Measurements from ENCODE around the gene MVD. TPM values are rescaled to one million over a fixed set of nuclear protein-coding genes. Genes with fewer than 3 reads are reported as not detected.
A peak's percentile ranks its signal among the peaks of the same experiment; 100 is the strongest.

Gene MVD
- total and polyA plus RNA-seq, 3 experiments from 2014 or later = 25.6 to 59.7 (median 58.0) TPM

DNA sequence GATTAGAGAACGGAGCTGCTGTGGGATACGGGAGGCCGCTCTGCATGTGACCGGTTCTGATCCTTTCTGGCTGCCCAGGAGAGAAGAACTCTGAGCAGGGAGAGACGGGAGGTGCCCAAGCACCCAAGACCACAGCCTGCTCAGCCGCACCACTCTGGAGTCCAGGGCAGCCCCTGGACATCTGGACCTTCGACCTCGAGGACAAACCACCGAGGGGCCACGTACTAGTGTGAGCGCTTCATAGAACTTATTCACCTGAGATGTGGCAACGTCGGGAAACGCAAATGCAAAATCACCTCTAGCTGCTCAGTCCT lies 37.4 kb upstream of the MVD start:
- POLR2A ChIA-PET = interaction anchor here (0.7 to 4.2 kb wide), 8 partner anchors 9 to 130 kb away, joined by 3 to 26 read pairs (median 8); partner anchors contain the start of genes CYBA, MVD and ZC3H18
- Histone ChIP-seq H3K36me3 (ENCODE audit: insufficient read depth, low read length) (peaks cover 33% of the 10 kb centered on the region), H3K27ac (ENCODE audit: low read depth, low read length) (peak overlapping the region; percentile 93), H3K4me3 (ENCODE audit: low read length) (peak overlapping the region; percentile 97), H3K27me3 (ENCODE audit: insufficient read depth, low read length, poor library complexity, severe bottlenecking) (no peaks in the 10 kb centered on the region), H3K9me3 (ENCODE audit: low read length) (no peaks in the 10 kb centered on the region), H3K4me1 (ENCODE audit: insufficient read depth, low read length) (peaks cover 76% of the 10 kb centered on the region)
- H3K4me3 Mint-ChIP-seq = peak overlapping the region; percentile 94 to 97 (median 96)
- H3K9me3 Mint-ChIP-seq = no peaks in the 10 kb centered on the region
- H3K27me3 Mint-ChIP-seq = peaks cover 0 to 4% of the 10 kb centered on the region in 2 donors
- DNase-seq = no peak
- peaks cover 37 to 62% (median 53%) of the 10 kb centered on the region in 3 donors for H3K4me1 Mint-ChIP-seq
- H3K27ac Mint-ChIP-seq = peak overlapping the region; percentile 92 to 100 (median 99)
- peaks cover 0 to 86% (median 0%) of the 10 kb centered on the region in 3 donors for H3K36me3 Mint-ChIP-seq
- CTCF ChIA-PET = interaction anchor here (0.8 to 5.9 kb wide), 7 partner anchors 13 to 93 kb away, joined by 3 to 29 read pairs (median 4); no protein-coding TSS in a partner anchor

DNA sequence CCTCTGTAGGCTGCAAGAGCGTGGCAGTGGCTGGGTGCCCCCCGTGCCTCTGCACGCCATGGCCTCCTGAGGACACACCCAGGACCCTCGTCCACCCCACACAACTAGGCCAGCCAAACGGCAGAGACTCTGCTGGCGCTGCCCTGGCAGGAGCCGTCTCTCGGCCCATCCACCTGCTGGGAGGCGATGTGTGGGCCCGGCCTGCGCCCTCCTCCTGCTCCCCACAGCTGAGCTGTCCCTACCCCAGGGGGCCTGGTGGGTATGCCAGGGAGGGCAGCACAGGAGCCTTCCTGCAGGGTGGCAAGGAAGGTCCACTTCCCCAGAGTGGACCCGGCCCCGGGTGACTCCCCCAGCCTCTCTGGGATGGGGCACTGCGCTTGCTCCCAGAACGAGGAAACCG lies 36.3 kb upstream of the MVD start:
- peaks cover 0 to 82% (median 0%) of the 10 kb centered on the region in 3 donors for H3K36me3 Mint-ChIP-seq
- H3K27ac Mint-ChIP-seq = peak overlapping the region in 2 of 8 donors; percentile 99
- H3K27me3 Mint-ChIP-seq = peaks cover 0 to 4% of the 10 kb centered on the region in 2 donors
- no peaks in the 10 kb centered on the region for H3K9me3 Mint-ChIP-seq
- H3K4me1 Mint-ChIP-seq = peaks cover 26 to 60% (median 46%) of the 10 kb centered on the region in 3 donors
- peaks cover 33% of the 10 kb centered on the region for H3K36me3 ChIP-seq (ENCODE audit: insufficient read depth, low read length)
- ChIA-PET CTCF (interaction anchor here (5.9 kb wide), 1 partner anchor 18 kb away, joined by 29 read pairs; no protein-coding TSS in a partner anchor), POLR2A (no interaction called here)
- DNase-seq = no peak
- H3K27me3 ChIP-seq (ENCODE audit: insufficient read depth, low read length, poor library complexity, severe bottlenecking) = no peaks in the 10 kb centered on the region
- no peaks in the 10 kb centered on the region for H3K9me3 ChIP-seq (ENCODE audit: low read length)
- peaks cover 65% of the 10 kb centered on the region for H3K4me1 ChIP-seq (ENCODE audit: insufficient read depth, low read length)
- peak overlapping the region in 2 of 7 donors; percentile 13 to 97 for H3K4me3 Mint-ChIP-seq
- no peak overlapping the region for H3K27ac ChIP-seq (ENCODE audit: low read depth, low read length)
- no peak overlapping the region for H3K4me3 ChIP-seq (ENCODE audit: low read length)

DNA sequence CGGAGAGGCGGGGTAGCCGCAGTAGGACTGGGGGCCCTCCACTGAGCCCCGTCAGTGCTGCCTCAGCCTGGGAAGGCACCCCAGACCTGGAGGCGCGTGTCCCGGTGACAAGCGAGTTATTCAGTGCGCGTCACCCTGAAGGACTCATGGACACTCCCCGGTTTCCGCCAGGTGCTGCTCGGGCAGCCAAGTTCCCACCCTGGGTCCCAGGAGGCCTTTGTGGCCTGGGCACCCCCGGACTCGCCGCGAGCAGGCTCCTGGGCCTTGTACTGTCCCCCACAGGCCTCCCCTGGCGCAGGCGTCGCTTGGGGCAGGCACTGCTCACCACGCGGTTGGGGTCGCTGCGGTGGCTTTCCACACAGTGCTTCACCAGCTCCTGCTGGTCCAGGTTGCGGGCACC lies 35.8 kb upstream of the MVD start:
- no peak overlapping the region for H3K4me3 ChIP-seq (ENCODE audit: low read length)
- H3K4me1 ChIP-seq (ENCODE audit: insufficient read depth, low read length) = peaks cover 60% of the 10 kb centered on the region
- Mint-ChIP-seq H3K4me3 (peak overlapping the region in 2 of 7 donors; percentile 13 to 27), H3K27me3 (peaks cover 0 to 4% of the 10 kb centered on the region in 2 donors), H3K36me3 (peaks cover 0 to 77% (median 0%) of the 10 kb centered on the region in 3 donors), H3K9me3 (no peaks in the 10 kb centered on the region), H3K27ac (peak overlapping the region in 5 of 8 donors; percentile 60 to 99 (median 73)), H3K4me1 (peaks cover 21 to 58% (median 42%) of the 10 kb centered on the region in 3 donors)
- no peak overlapping the region for H3K27ac ChIP-seq (ENCODE audit: low read depth, low read length)
- H3K36me3 ChIP-seq (ENCODE audit: insufficient read depth, low read length) = peaks cover 33% of the 10 kb centered on the region
- peak in 1 of 5 donors; percentile 17 for DNase-seq
- ChIA-PET CTCF (interaction anchor here (1.0 to 5.9 kb wide), 2 partner anchors 11 to 17 kb away, joined by 4 to 29 read pairs; no protein-coding TSS in a partner anchor), POLR2A (no interaction called here)
- H3K9me3 ChIP-seq (ENCODE audit: low read length) = no peaks in the 10 kb centered on the region
- no peaks in the 10 kb centered on the region for H3K27me3 ChIP-seq (ENCODE audit: insufficient read depth, low read length, poor library complexity, severe bottlenecking)

DNA sequence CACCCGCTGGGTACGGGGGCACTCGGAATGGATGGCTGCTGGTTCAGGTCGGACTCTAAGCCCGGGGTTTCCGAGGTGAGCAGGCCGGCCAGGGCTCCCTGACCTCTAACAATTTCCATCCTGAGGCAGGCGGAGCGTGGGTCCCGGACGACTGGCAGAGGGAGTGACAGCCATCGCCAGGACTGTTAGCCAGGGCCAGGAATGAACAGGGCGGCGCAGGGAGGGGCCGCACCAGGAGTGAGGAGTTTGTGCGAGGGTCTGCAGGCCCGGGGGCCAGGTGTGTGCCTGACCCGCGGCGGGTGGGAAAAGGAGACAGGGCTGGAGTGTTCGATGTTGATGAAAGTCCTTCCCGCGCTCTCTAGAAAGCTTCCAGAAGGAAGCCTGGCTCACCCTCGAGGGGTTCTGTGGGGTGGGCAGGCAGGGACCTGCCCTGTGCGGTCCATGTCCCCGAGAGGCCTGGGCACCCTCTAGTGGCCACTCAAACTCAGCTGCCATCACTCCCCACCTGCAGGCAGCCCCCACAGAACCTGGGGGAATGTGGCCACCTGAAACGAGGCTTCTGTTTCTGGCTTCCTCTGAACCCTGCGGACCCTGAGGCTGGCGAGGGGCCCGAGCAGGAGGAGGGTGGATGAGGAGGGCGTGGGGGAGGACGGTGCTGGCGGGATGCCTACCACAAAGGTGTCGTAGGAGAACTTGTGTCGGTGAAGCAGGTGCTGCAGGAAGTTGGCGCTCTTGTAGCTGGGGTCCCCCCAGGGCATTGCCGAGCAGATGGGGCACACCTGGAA lies 35.1 kb upstream of the MVD start:
- H3K27me3 Mint-ChIP-seq = peaks cover 0 to 2% of the 10 kb centered on the region in 2 donors
- peak overlapping the region in 5 of 8 donors; percentile 60 to 99 (median 73) for H3K27ac Mint-ChIP-seq
- peak overlapping the region in 5 of 7 donors; percentile 8 to 82 (median 24) for H3K4me3 Mint-ChIP-seq
- Histone ChIP-seq H3K27ac (ENCODE audit: low read depth, low read length) (no peak overlapping the region), H3K4me1 (ENCODE audit: insufficient read depth, low read length) (peaks cover 56% of the 10 kb centered on the region), H3K36me3 (ENCODE audit: insufficient read depth, low read length) (peaks cover 33% of the 10 kb centered on the region), H3K27me3 (ENCODE audit: insufficient read depth, low read length, poor library complexity, severe bottlenecking) (no peaks in the 10 kb centered on the region), H3K4me3 (ENCODE audit: low read length) (no peak overlapping the region), H3K9me3 (ENCODE audit: low read length) (no peaks in the 10 kb centered on the region)
- ChIA-PET POLR2A (no interaction called here), CTCF (interaction anchor here (1.0 to 5.9 kb wide), 3 partner anchors 10 to 35 kb away, joined by 3 to 29 read pairs (median 4); partner anchors contain the start of gene MVD)
- peaks cover 0 to 71% (median 0%) of the 10 kb centered on the region in 3 donors for H3K36me3 Mint-ChIP-seq
- DNase-seq = peak in 1 of 5 donors; percentile 41
- peaks cover 22 to 56% (median 37%) of the 10 kb centered on the region in 3 donors for H3K4me1 Mint-ChIP-seq
- H3K9me3 Mint-ChIP-seq = no peaks in the 10 kb centered on the region

DNA sequence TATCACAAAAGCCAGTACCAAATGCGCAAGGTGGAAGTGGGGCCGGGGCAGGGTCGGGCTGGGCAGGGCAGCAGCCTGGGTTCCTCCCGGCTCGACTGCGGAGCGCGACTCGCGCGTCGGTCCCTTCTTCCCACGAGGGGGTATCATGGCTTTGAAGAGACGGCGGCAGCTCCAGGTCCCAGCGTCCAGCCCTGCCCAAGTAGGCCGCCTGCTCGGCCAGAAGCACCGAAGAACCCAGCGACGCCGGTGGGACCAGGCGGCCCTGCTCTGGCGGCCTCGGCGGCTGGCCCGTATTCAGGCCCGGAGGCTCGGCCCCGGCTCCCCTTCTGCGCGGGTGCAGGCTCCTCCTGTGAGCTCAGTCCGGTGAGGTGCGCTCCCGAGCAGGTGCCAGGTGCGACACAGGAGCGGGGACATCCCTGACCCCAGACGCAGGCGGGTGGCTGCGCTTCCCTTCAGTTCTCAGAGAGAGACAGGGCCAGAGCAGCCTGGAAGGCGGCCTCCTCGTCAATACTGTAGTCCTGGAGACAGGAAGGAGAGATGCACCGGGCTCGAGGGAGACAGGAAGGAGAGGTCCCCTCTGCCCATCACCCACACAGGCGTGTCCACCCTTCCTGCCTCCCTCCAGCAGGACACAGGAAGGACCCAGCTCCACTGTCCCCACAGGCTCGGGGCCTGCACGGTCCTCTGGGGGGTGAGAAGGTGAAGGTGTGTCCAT lies 34.4 kb upstream of the MVD start:
- Mint-ChIP-seq H3K36me3 (peaks cover 0 to 64% (median 0%) of the 10 kb centered on the region in 3 donors), H3K27ac (peak overlapping the region in 5 of 8 donors; percentile 11 to 99 (median 77)), H3K4me1 (peaks cover 21 to 58% (median 37%) of the 10 kb centered on the region in 3 donors), H3K9me3 (no peaks in the 10 kb centered on the region), H3K27me3 (peaks cover 0 to 2% of the 10 kb centered on the region in 2 donors), H3K4me3 (peak overlapping the region in 2 of 7 donors; percentile 22 to 24)
- no peak for DNase-seq
- no peaks in the 10 kb centered on the region for H3K27me3 ChIP-seq (ENCODE audit: insufficient read depth, low read length, poor library complexity, severe bottlenecking)
- no peak overlapping the region for H3K27ac ChIP-seq (ENCODE audit: low read depth, low read length)
- peaks cover 56% of the 10 kb centered on the region for H3K4me1 ChIP-seq (ENCODE audit: insufficient read depth, low read length)
- ChIA-PET CTCF (interaction anchor here (1.5 kb wide), 1 partner anchor 34 kb away, joined by 3 read pairs; the partner anchor contains the start of gene MVD), POLR2A (no interaction called here)
- H3K36me3 ChIP-seq (ENCODE audit: insufficient read depth, low read length) = peaks cover 33% of the 10 kb centered on the region
- H3K9me3 ChIP-seq (ENCODE audit: low read length) = no peaks in the 10 kb centered on the region
- no peak overlapping the region for H3K4me3 ChIP-seq (ENCODE audit: low read length)

DNA sequence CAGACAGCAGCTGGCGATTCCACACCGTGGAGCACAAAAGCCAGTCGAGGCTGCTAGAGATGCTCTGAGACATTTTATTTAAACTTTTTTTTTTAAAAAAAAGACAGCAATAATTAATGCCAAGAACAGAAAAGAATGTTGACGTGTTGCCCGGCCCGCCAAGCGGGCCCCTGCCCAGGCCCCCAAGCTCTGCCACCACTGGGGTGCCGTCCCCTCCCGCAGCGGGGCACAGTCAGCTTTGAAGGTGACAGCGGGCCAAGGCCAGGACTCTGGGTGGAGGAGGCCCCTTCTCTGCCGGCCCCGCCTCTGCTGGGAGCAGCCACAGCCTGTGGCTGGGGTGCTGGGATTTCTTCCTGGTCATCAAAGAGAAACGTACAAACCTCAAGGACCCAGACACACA lies 33.5 kb upstream of the MVD start:
- no peak overlapping the region for H3K4me3 Mint-ChIP-seq
- H3K27ac Mint-ChIP-seq = peak overlapping the region in 3 of 8 donors; percentile 11 to 99 (median 40)
- peaks cover 26 to 67% (median 42%) of the 10 kb centered on the region in 3 donors for H3K4me1 Mint-ChIP-seq
- H3K36me3 Mint-ChIP-seq = peaks cover 0 to 56% (median 0%) of the 10 kb centered on the region in 3 donors
- H3K4me1 ChIP-seq (ENCODE audit: insufficient read depth, low read length) = peaks cover 56% of the 10 kb centered on the region
- no peaks in the 10 kb centered on the region for H3K27me3 ChIP-seq (ENCODE audit: insufficient read depth, low read length, poor library complexity, severe bottlenecking)
- no peak for DNase-seq
- no peaks in the 10 kb centered on the region for H3K9me3 Mint-ChIP-seq
- H3K27ac ChIP-seq (ENCODE audit: low read depth, low read length) = no peak overlapping the region
- H3K36me3 ChIP-seq (ENCODE audit: insufficient read depth, low read length) = peaks cover 33% of the 10 kb centered on the region
- ChIA-PET CTCF (interaction anchor here (1.2 to 1.6 kb wide), 2 partner anchors 9 to 11 kb away, joined by 4 to 6 read pairs; no protein-coding TSS in a partner anchor), POLR2A (no interaction called here)
- no peaks in the 10 kb centered on the region for H3K9me3 ChIP-seq (ENCODE audit: low read length)
- H3K27me3 Mint-ChIP-seq = peaks cover 0 to 2% of the 10 kb centered on the region in 2 donors
- H3K4me3 ChIP-seq (ENCODE audit: low read length) = no peak overlapping the region

DNA sequence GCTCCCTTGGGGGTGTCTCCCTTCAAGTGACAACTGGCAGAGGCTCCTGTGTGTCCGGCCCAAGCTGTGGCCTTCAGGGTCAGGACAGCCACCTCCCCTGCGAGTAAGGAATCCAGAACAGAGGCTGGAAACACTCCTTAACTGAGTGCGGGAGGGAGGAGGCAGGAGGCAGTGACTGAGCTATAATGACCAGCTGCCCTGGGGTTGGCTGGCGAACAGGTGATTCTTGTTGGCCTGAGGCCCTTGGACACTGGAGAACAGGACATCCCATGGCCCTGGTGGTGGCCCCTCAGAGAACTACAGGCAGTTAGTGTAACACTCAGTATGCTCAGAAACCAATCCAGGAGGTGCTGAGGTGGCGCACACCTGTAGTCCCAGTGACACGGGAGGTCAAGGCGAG lies 32.9 kb upstream of the MVD start:
- H3K4me1 Mint-ChIP-seq = peaks cover 29 to 69% (median 44%) of the 10 kb centered on the region in 3 donors
- H3K27me3 Mint-ChIP-seq = no peaks in the 10 kb centered on the region
- no peaks in the 10 kb centered on the region for H3K9me3 ChIP-seq (ENCODE audit: low read length)
- peaks cover 0 to 51% (median 0%) of the 10 kb centered on the region in 3 donors for H3K36me3 Mint-ChIP-seq
- CTCF ChIA-PET = interaction anchor here (1.2 to 1.6 kb wide), 2 partner anchors 8 to 11 kb away, joined by 4 to 6 read pairs; no protein-coding TSS in a partner anchor
- POLR2A ChIA-PET = no interaction called here
- H3K27me3 ChIP-seq (ENCODE audit: insufficient read depth, low read length, poor library complexity, severe bottlenecking) = no peaks in the 10 kb centered on the region
- H3K36me3 ChIP-seq (ENCODE audit: insufficient read depth, low read length) = peaks cover 33% of the 10 kb centered on the region
- peaks cover 59% of the 10 kb centered on the region for H3K4me1 ChIP-seq (ENCODE audit: insufficient read depth, low read length)
- no peaks in the 10 kb centered on the region for H3K9me3 Mint-ChIP-seq
- no peak for DNase-seq
- H3K27ac ChIP-seq (ENCODE audit: low read depth, low read length) = no peak overlapping the region
- peak overlapping the region in 4 of 8 donors; percentile 50 to 73 (median 66) for H3K27ac Mint-ChIP-seq
- no peak overlapping the region for H3K4me3 Mint-ChIP-seq
- no peak overlapping the region for H3K4me3 ChIP-seq (ENCODE audit: low read length)
